Tibial artery (tissue), 4 donors: ENCODE data around the gene ANAPC16.

Source experiments
- DNase-seq, 2 donors: peaks; one replicate each; pipeline ENCODE4 v3.0.0-alpha.2; 2019
- H3K27ac ChIP-seq, 2 donors: fragments of 200-600 bp; sonication (generic) in 1 of 2; 1 replicate in 1 of 2; 2 replicates in 1 of 2; pipeline ENCODE4 v1.5.1; 2018 to 2019; ENCODE audit warnings: mild to moderate bottlenecking in 1 of 2
- H3K27me3 ChIP-seq, 2 donors: fragments of 200-600 bp; sonication (generic) in 1 of 2; one replicate each; pipeline versions ENCODE4 v1.5.1 to v1.6.0; 2016 to 2019
- H3K36me3 ChIP-seq, 3 donors: fragments of 200-600 bp; sonication (generic) in 2 of 3; one replicate each; pipeline ENCODE4 v1.5.1; 2016 to 2019; ENCODE audit warnings: mild to moderate bottlenecking in 2 of 3
- H3K4me1 ChIP-seq, 4 donors: fragments of 200-600 bp; sonication (generic) in 2 of 4; 1 replicate in 3 of 4; 2 replicates in 1 of 4; pipeline ENCODE4 v1.5.1; 2016 to 2019
- H3K4me3 ChIP-seq, 2 donors: fragments of 200-600 bp; sonication (generic) in 1 of 2; 1 replicate in 1 of 2; 2 replicates in 1 of 2; pipeline ENCODE4 v1.5.1; 2018 to 2019; ENCODE audit warnings: mild to moderate bottlenecking in 2 of 2
- H3K9me3 ChIP-seq, 3 donors: fragments of 200-600 bp; sonication (generic) in 1 of 3; one replicate each; pipeline ENCODE4 v1.5.1; 2016 to 2019
- CTCF ChIP-seq, 2 experiments: fragments of 200-600 bp in 1 of 2; fragments of 450-650 bp in 1 of 2; IDR thresholded peaks; one replicate each; pipeline ENCODE4 v1.5.1; 2017 to 2019; ENCODE audit warnings: antibody characterized with exemption in 2 of 2, mild to moderate bottlenecking in 1 of 2, moderate library complexity in 1 of 2
- intact Hi-C: fragments of 100-400 bp; cut with DNase I; formaldehyde crosslinking; loops from one replicate; pipeline ENCODE4 v1.15.0; 2023; ENCODE audit warnings: low total_unique reads

ANAPC16 gene

DNA sequence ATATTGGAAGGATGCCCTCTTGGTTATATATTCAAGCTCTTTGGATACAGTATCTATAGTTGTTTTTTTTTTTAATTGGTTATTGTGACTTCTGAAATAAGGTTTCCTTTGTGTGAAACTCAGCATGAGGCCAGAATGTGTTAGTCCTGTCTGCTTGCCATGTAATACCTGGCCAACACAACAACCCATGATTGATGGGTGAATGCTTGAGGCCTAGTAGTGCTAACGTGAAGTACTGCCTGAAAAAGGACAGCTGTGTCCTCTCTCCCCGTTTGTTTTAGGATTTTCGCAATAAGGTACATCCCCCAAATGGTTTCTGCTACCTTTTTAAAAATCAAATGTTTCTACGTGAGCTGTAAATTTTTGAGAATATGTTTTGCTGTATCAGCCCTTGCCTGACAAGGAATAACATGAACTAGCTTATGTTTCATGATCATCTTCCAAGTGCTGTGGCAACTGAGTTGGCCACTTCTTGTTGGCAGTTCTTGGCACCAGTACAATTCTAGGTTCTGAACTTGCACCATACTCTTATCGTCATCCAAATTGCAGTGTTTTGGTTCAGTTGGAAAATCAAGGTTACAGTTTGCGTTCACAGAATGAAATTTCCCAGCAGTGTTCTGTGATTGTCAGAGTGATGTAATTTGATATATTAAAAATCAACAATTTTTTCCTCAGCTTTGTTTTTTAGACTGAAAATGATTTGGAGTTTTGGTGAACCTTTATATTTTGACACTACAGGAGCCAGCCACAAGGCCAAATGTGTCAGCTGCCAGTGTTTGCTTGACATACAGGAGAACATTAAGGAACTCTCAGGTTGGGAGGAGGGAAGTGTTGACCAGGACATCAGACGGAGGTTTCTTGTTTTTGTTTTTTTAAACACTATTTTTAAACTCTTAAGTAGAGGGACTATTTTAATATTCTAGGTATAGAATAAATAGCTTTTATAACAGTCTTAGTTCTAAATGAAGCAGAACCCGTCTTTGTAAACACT is 13.7 kb downstream of the ANAPC16 start:
- Histone ChIP-seq H3K27ac (peak overlapping the region; percentile 79 to 92), H3K4me3 (no peak overlapping the region), H3K9me3 (no peaks in the 10 kb centered on the region), H3K4me1 (peaks cover 0 to 63% (median 32%) of the 10 kb centered on the region in 4 donors), H3K36me3 (peaks cover 43 to 57% (median 54%) of the 10 kb centered on the region in 3 donors), H3K27me3 (no peaks in the 10 kb centered on the region)
- peak in 1 of 2 experiments; percentile 18 for TF ChIP-seq CTCF (IDR thresholded peaks at IDR 0.05)
- intact Hi-C loops, result no loop called here
- DNase-seq, result peak in 1 of 2 donors; percentile 66

DNA sequence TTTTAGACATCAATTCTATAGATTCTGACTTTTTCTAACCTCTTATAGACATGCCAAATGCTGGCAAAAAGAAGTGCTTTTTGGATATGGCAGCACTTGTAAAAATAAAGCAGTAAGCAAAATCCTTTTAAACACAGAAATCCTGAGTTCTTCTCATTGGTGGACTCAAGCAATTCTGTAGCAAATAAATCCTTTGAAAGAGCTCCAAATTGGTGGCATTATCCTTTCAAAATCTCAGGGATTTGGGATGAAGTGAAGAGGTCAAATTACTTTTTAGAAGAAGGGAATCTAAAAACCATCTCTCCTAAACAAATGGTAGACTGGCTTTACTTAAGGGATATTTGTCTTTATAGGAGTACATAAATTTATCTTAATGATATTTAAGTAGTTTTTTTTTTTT is 17.8 kb downstream of the ANAPC16 start:
- Histone ChIP-seq H3K27me3 (no peaks in the 10 kb centered on the region), H3K4me1 (peaks cover 0 to 42% (median 19%) of the 10 kb centered on the region in 4 donors), H3K4me3 (no peak overlapping the region), H3K9me3 (no peaks in the 10 kb centered on the region), H3K36me3 (peaks cover 48 to 84% (median 68%) of the 10 kb centered on the region in 3 donors), H3K27ac (peak overlapping the region in 1 of 2 donors; percentile 92)
- intact Hi-C loops, result no loop called here
- no peak for TF ChIP-seq CTCF (IDR thresholded peaks at IDR 0.05)
- DNase-seq, result no peak

DNA sequence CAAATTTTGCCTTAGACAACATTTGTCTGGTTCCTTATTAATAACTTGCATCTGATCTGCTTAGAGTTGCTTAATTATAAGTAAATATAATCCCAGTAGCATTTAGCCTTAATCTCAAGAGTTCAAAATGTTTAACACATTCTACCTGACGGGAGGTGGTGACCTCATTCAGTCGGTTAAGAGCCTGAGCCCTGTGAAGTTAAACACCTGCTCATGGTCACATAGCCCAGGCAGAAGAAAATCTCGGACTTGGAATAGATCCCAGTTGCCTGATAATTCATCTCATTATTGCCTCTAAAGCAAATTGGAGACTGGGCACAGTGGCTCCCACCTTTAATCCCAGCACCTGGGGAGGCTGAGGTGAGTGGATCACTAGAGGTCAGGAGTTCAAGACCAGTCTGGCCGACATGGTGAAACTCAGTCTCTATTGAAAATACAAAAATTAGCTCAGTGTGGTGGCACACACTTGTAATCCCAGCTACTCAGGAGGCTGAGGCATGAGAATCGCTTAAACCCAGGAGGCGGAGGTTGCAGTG is 18.8 kb downstream of the ANAPC16 start:
- Histone ChIP-seq H3K27ac (peak overlapping the region in 1 of 2 donors; percentile 45), H3K4me1 (peaks cover 0 to 32% (median 13%) of the 10 kb centered on the region in 4 donors), H3K27me3 (no peaks in the 10 kb centered on the region), H3K36me3 (peaks cover 48 to 85% (median 68%) of the 10 kb centered on the region in 3 donors), H3K9me3 (no peaks in the 10 kb centered on the region), H3K4me3 (no peak overlapping the region)
- no peak for DNase-seq
- TF ChIP-seq CTCF (IDR thresholded peaks at IDR 0.05), result no peak
- intact Hi-C loops, result no loop called here

GRCh38 chr10:72235544-72236279 is 19.9 kb downstream of the ANAPC16 start:
- Histone ChIP-seq H3K4me3 (no peak overlapping the region), H3K36me3 (peaks cover 44 to 78% (median 63%) of the 10 kb centered on the region in 3 donors), H3K9me3 (no peaks in the 10 kb centered on the region), H3K27ac (peak overlapping the region; percentile 4 to 45), H3K4me1 (peaks cover 0 to 21% (median 6%) of the 10 kb centered on the region in 4 donors), H3K27me3 (no peaks in the 10 kb centered on the region)
- peak in 1 of 2 donors; percentile 31 for DNase-seq
- no peak for TF ChIP-seq CTCF (IDR thresholded peaks at IDR 0.05)
- intact Hi-C loops, result no loop called here

DNA sequence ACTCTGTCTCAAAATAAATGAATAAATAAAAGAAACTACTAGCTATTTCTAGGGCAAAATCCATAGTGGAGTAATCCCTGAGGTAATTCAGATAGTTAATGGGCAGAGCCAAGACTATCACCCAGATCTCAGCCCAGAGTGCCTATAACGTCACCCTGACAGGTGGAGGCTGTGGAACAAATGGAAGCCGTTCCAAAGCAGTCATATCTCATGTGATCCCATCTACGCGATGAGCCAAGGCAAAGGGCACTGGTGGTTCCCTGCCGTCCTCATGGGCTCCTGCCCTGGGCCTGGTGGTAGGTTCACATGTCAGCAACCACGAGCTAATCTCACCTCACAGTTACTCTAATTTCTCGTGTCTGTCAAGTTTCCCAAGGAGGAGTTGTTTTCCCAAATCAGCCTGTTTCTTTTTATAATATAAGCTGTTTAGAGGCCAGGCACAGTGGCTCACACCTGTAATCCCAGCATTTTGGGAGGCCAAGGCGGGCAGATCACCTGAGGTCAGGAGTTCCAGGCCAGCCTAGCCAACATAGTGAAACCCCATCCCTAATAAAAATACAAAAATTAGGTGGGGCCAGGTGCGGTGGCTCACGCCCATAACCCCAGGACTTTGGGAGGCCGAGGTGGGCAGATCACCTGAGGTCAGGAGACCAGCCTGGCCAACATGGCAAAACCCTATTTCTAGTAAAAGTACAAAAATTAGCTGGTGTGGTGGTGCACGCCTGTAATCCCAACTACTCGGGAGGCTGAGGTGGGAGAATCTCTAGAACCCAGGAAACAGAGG is 22.8 kb downstream of the ANAPC16 start:
- Histone ChIP-seq H3K27me3 (no peaks in the 10 kb centered on the region), H3K36me3 (peaks cover 23 to 51% (median 37%) of the 10 kb centered on the region in 3 donors), H3K4me1 (peaks cover 0 to 34% (median 19%) of the 10 kb centered on the region in 4 donors), H3K27ac (peak overlapping the region in 1 of 2 donors; percentile 5), H3K9me3 (no peaks in the 10 kb centered on the region), H3K4me3 (no peak overlapping the region)
- intact Hi-C loops, result no loop called here
- DNase-seq, result no peak
- TF ChIP-seq CTCF (IDR thresholded peaks at IDR 0.05), result no peak
